ENCODE measurements around the gene FGGY.

GRCh38 chr1:59554752-59555151 lies 257.9 kb downstream of the FGGY start:
- TF ChIP-seq YY1 (IDR thresholded peaks at IDR 0.05; ENCODE audit: insufficient read depth, insufficient read length): no peak
- no peak for TF ChIP-seq ZNF274 (IDR thresholded peaks at IDR 0.05; ENCODE audit: low read depth, low read length)
- no peak for TF ChIP-seq SUZ12 (IDR thresholded peaks at IDR 0.05; ENCODE audit: extremely low read depth, insufficient read depth, insufficient read length)

Measured in NT2/D1 (cell line).